Muscle of leg (tissue), 16 donors: ENCODE data around the gene ARHGEF35. TPM values are rescaled to one million over a fixed set of nuclear protein-coding genes. Genes with fewer than 3 reads are reported as not detected.
"Not testable (repeated sequence)": the region's sequence is repeated elsewhere in the genome, so short reads cannot be mapped to it uniquely, and the experiment has no call there.

ENCODE experiments used
- DNase-seq: peaks from one replicate; pipeline ENCODE4 v3.0.0; 2013
- H3K27ac ChIP-seq: one replicate; pipeline ENCODE4 v1.5.1; 2013; ENCODE audit warnings: mild to moderate bottlenecking, low read length, control low read depth
- H3K27me3 ChIP-seq: one replicate; pipeline ENCODE4 v1.6.1; 2013; ENCODE audit warnings: low read length; ENCODE audit not compliant: control insufficient read depth, insufficient read depth
- H3K36me3 ChIP-seq: one replicate; pipeline ENCODE4 v1.6.1; 2013; ENCODE audit warnings: low read length; ENCODE audit not compliant: control insufficient read depth, insufficient read depth
- H3K4me1 ChIP-seq: one replicate; pipeline ENCODE4 v1.6.1; 2013; ENCODE audit warnings: low read length; ENCODE audit not compliant: control insufficient read depth, insufficient read depth
- H3K4me3 ChIP-seq: one replicate; pipeline ENCODE4 v1.5.1; 2013; ENCODE audit warnings: low read length, control low read depth
- H3K9me3 ChIP-seq: replicated peaks from 2 replicates; pipeline ENCODE4 v1.6.1; 2013; ENCODE audit warnings: low read depth, low read length; ENCODE audit not compliant: control insufficient read depth
- WGBS: methylation state at CpG from one replicate; pipeline ENCODE4 v1.1.5; 2013; ENCODE audit warnings: missing lambda C conversion rate; ENCODE audit not compliant: insufficient coverage; 5-methylcytosine and 5-hydroxymethylcytosine counted together
- long read RNA-seq, 11 donors: transcript quantifications; one replicate each; lab custom pipeline, GENCODE V29; 2026
- polyA plus RNA-seq, 8 donors: library from polyadenylated mRNA; unstranded; fragments of 120-200 nt; gene quantifications; one replicate each; pipeline versions ENCODE4 v1.2.1 to v1.2.3, GENCODE V29; 2013; ENCODE audit warnings: inconsistent platforms in 1 of 8, low replicate concordance in 1 of 8; ENCODE audit not compliant: insufficient read length in 8 of 8, insufficient read depth in 1 of 8
- total RNA-seq: library from RNA; stranded (reverse); fragments of 120-200 nt; gene quantifications from one replicate; pipeline ENCODE4 v1.2.4, GENCODE V29; 2013

ARHGEF35 gene
- total RNA-seq (0.80 TPM), polyA plus RNA-seq (1 to 10 TPM; 1.3 to 3.3 (median 1.9) TPM)
- long read RNA-seq, donor 1: 0 reads
- long read RNA-seq, donor 2: 0 reads
- long read RNA-seq, donor 3, partial matches to known transcripts: 0 of 1 reads
- long read RNA-seq, donor 3, other reads (novel, unspliced or antisense): 0 of 1 reads
- long read RNA-seq, donor 4: 0 reads
- long read RNA-seq, donor 5: 0 reads
- long read RNA-seq, donor 6: 0 reads
- long read RNA-seq, donor 7: 0 reads
- long read RNA-seq, donor 8: 0 reads
- long read RNA-seq, donor 9, partial matches to known transcripts: 0 of 2 reads
- long read RNA-seq, donor 9, other reads (novel, unspliced or antisense): 0 of 2 reads
- long read RNA-seq, donor 10: 0 reads
- long read RNA-seq, donor 11: 0 reads

DNA sequence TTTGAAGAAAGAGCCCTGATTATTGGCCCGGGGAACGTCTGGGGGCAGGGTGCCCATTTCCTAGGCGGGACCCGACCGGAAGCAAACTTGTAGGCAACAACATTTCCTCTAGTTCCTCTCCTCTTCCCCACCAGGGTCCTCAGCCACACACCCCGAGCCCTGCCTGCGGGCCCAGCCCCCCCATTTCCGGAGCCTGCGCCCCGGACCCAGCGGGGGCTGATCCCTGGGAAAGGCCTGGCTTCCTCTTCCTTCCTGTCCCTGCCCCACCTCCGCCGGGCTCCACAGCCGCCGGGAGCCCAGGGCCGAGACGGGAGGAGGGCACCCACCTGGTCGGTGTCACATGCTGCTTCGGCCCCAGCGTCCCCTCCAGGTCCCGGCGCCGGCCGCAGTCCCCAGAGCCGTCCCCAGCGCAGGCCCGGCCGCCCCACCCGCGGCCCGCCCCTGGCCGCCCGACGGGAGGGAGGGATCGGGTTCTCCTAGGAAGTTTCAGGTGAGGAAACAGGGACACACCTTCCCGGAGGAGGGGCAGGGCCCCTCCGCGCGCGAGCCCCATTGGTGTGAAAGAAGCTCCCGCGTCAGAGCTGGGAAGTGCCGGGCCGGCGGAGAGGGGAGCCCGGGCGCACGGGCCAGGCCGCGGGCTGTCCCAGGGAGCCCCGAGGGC is at the start of gene ARHGEF35:
TSS of gene ARHGEF35 (minus strand) at position 622 of the 661 bp plus-strand sequence. CDS start 7,450 bp downstream, outside the sequence.
- H3K4me3 ChIP-seq, H3K4me1 ChIP-seq, H3K27ac ChIP-seq, H3K36me3 ChIP-seq, H3K27me3 ChIP-seq, H3K9me3 ChIP-seq, DNase-seq: not testable (repeated sequence)
- no CpG with 5 or more reads among the region's 51 CpGs for WGBS

DNA sequence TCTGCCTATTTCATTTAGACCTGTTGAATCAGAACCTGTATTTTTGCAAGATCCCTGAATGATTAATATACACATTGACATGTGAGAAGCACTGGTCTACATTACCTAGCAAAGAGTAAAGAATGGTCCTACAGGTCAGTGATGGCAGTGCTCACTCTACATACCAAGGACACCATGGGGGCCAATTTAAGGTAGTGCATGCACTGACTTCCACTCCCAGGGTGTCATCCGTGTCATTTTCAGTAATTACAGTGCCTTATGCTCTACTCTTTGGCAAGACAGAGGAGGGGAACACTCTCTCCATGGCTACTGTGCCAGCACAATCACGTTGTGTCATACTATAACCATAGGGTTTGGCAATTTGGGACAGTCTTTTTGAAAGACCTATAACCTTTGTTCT is 49.7 kb upstream of the ARHGEF35 start:
- no CpG with 5 or more reads among the region's 2 CpGs for WGBS
- H3K36me3 ChIP-seq, H3K27ac ChIP-seq, H3K4me1 ChIP-seq, DNase-seq, H3K9me3 ChIP-seq, H3K27me3 ChIP-seq, H3K4me3 ChIP-seq: not testable (repeated sequence)

GRCh38 chr7:144239365-144239764 is 43.7 kb upstream of the ARHGEF35 start, which contains the start of gene OR2A42:
Gene OR2A42 (minus strand): TSS chr7:144239605. CDS start chr7:144232843, 6,762 bp downstream.
- not testable (repeated sequence) for H3K4me3 ChIP-seq, H3K36me3 ChIP-seq, DNase-seq, H3K9me3 ChIP-seq, H3K27ac ChIP-seq, H3K27me3 ChIP-seq, H3K4me1 ChIP-seq
- WGBS: no CpG with 5 or more reads among the region's 2 CpGs

- H3K27me3 ChIP-seq, DNase-seq, H3K9me3 ChIP-seq, H3K4me1 ChIP-seq, H3K36me3 ChIP-seq, H3K27ac ChIP-seq, H3K4me3 ChIP-seq: not testable (repeated sequence)
- WGBS: no CpG with 5 or more reads among the region's 2 CpGs
Observed at GRCh38 chr7:144238530-144239082, 43.0 kb upstream of the ARHGEF35 start.

- not testable (repeated sequence) for H3K4me1 ChIP-seq, H3K36me3 ChIP-seq, H3K27me3 ChIP-seq, H3K4me3 ChIP-seq, H3K27ac ChIP-seq, H3K9me3 ChIP-seq, DNase-seq
- WGBS: no CpG with 5 or more reads among the region's 1 CpG
Observed at GRCh38 chr7:144233039-144233438, 37.4 kb upstream of the ARHGEF35 start.

- H3K27me3 ChIP-seq, H3K9me3 ChIP-seq, H3K27ac ChIP-seq, H3K4me1 ChIP-seq, H3K4me3 ChIP-seq, DNase-seq, H3K36me3 ChIP-seq: not testable (repeated sequence)
- WGBS: no CpG with 5 or more reads among the region's 2 CpGs
Observed at GRCh38 chr7:144231027-144231426, 35.4 kb upstream of the ARHGEF35 start.

DNA sequence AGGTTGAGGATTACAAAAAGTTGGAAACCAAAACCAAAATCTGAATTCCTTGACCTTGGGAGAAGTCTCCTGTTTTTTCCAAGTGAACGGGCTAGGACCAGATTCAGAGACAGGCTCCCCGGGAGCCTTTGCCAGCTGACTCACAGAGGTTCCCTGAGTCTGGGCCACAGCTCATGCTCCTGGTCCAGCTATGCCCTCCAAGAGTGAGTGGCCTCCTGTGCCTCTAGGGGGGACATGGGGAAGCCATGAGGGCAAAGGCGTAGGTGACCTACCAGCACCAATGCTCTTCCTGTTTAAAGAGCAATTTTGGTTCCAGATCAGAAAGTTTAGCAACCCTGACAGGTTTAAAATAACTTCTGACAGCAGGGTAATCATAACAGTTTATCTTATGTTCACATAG is 33.2 kb upstream of the ARHGEF35 start:
- H3K9me3 ChIP-seq, H3K36me3 ChIP-seq, H3K27me3 ChIP-seq, H3K4me1 ChIP-seq, DNase-seq, H3K27ac ChIP-seq, H3K4me3 ChIP-seq: not testable (repeated sequence)
- no CpG with 5 or more reads among the region's 3 CpGs for WGBS

DNA sequence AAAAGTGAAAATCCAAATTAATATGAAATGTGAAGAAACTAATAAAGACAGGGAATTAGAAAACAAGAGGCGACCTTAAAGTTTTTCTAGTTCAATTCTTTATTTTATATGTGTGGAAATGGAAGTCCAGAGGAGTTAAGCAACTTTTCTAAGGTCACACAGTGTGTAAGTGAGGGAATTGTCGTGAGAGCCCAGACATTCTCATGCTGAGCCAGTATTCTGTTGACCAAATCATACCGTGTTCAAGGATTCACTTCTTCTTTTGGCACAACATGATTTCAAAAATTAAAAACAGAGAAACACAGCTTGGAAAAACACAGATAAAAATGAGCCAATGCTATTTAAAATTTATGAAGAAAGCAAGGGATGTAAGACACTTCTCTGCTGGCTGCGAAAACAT is 31.2 kb upstream of the ARHGEF35 start:
- not testable (repeated sequence) for H3K4me1 ChIP-seq, H3K36me3 ChIP-seq, H3K4me3 ChIP-seq, H3K9me3 ChIP-seq, H3K27ac ChIP-seq, H3K27me3 ChIP-seq
- DNase-seq: peak; percentile 4
- no CpG with 5 or more reads among the region's 4 CpGs for WGBS

- not testable (repeated sequence) for H3K9me3 ChIP-seq, H3K4me3 ChIP-seq, DNase-seq, H3K27ac ChIP-seq, H3K4me1 ChIP-seq, H3K36me3 ChIP-seq, H3K27me3 ChIP-seq
Observed at GRCh38 chr7:144223675-144224074, 28.0 kb upstream of the ARHGEF35 start.

GRCh38 chr7:144220531-144220930 is 24.9 kb upstream of the ARHGEF35 start:
- not testable (repeated sequence) for H3K4me3 ChIP-seq, H3K9me3 ChIP-seq, DNase-seq, H3K27ac ChIP-seq, H3K4me1 ChIP-seq, H3K27me3 ChIP-seq, H3K36me3 ChIP-seq
